KMS-11 (cell line): ENCODE data around the gene KLHL14.

Experiments
- H2AFZ ChIP-seq: fragments of 200-600 bp; sonication (generic); 2 replicates; pipeline ENCODE4 v1.6.1; 2016; ENCODE audit warnings: antibody characterized with exemption, mixed run types, low read depth
- H3K27ac ChIP-seq: fragments of 200-600 bp; sonication (generic); 2 replicates; pipeline ENCODE4 v1.6.1; 2016; ENCODE audit warnings: mild to moderate bottlenecking, mixed run types
- H3K27me3 ChIP-seq: fragments of 200-600 bp; sonication (generic); 2 replicates; pipeline ENCODE4 v1.6.1; 2017; ENCODE audit warnings: mild to moderate bottlenecking, low read depth, mixed run types, moderate library complexity; ENCODE audit not compliant: insufficient read depth
- H3K36me3 ChIP-seq: fragments of 200-600 bp; sonication (generic); 2 replicates; pipeline ENCODE4 v1.6.1; 2017; ENCODE audit warnings: mild to moderate bottlenecking, mixed run types; ENCODE audit not compliant: insufficient read depth
- H3K4me1 ChIP-seq: fragments of 200-600 bp; sonication (generic); 2 replicates; pipeline ENCODE4 v1.6.1; 2016; ENCODE audit warnings: mild to moderate bottlenecking, low read depth, mixed run types; ENCODE audit not compliant: poor library complexity, severe bottlenecking
- H3K4me2 ChIP-seq: fragments of 200-600 bp; sonication (generic); 2 replicates; pipeline ENCODE4 v1.7.0; 2016; ENCODE audit warnings: mild to moderate bottlenecking, mixed run types
- H3K4me3 ChIP-seq: fragments of 200-600 bp; sonication (generic); IDR thresholded peaks from 2 replicates; pipeline ENCODE4 v1.6.1; 2017; ENCODE audit warnings: low read depth, low read length, mixed read lengths; ENCODE audit not compliant: insufficient read depth
- H3K79me2 ChIP-seq: fragments of 200-600 bp; sonication (generic); 2 replicates; pipeline ENCODE4 v1.6.1; 2016; ENCODE audit warnings: low read depth, mixed run types; ENCODE audit not compliant: insufficient read depth
- H3K9ac ChIP-seq: fragments of 200-600 bp; sonication (generic); 2 replicates; pipeline ENCODE4 v1.6.1; 2016; ENCODE audit warnings: mild to moderate bottlenecking, mixed run types
- H4K20me1 ChIP-seq: fragments of 200-600 bp; sonication (generic); 2 replicates; pipeline ENCODE4 v1.6.1; 2016; ENCODE audit warnings: mild to moderate bottlenecking, mixed run types; ENCODE audit not compliant: insufficient read depth
- TF ChIP-seq, protein P1 (sequence below): fragments of 200-600 bp; sonication (generic); conservative IDR thresholded peaks from 2 replicates; pipeline ENCODE4 v1.6.1; 2017; ENCODE audit warnings: low read depth, mild to moderate bottlenecking, antibody characterized with exemption, low read length, moderate library complexity, mixed read lengths

The KLHL14 gene

DNA sequence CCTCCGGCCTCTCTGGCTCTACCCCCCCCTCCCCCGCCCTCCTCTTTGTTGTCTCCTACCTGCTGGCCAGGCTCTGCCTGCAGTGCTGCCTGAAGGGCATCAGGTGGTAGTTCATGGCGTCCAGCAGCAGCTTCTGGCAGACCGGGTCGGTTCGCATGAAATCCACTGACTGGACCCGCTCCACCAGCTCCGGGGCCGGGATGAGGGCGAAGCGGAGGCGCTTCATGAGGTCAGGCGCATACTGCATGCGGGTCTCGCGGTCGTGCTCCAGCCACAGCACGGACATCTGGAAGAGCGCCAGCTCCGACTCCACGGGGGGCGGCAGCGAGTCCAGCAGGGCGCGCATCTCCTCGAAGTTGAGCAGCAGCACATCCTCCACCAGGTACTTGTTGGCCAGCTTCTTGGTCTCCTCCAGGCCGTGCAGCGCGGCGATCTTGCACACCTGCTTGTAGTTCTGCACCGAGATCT, 3.2 kb downstream of the KLHL14 start:
- TF ChIP-seq, protein P1, sequence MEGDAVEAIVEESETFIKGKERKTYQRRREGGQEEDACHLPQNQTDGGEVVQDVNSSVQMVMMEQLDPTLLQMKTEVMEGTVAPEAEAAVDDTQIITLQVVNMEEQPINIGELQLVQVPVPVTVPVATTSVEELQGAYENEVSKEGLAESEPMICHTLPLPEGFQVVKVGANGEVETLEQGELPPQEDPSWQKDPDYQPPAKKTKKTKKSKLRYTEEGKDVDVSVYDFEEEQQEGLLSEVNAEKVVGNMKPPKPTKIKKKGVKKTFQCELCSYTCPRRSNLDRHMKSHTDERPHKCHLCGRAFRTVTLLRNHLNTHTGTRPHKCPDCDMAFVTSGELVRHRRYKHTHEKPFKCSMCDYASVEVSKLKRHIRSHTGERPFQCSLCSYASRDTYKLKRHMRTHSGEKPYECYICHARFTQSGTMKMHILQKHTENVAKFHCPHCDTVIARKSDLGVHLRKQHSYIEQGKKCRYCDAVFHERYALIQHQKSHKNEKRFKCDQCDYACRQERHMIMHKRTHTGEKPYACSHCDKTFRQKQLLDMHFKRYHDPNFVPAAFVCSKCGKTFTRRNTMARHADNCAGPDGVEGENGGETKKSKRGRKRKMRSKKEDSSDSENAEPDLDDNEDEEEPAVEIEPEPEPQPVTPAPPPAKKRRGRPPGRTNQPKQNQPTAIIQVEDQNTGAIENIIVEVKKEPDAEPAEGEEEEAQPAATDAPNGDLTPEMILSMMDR: no peak
- no peaks in the 10 kb centered on the region for H3K79me2 ChIP-seq
- H3K4me3 ChIP-seq: no peak overlapping the region
- no peak overlapping the region for H2AFZ ChIP-seq
- H3K4me2 ChIP-seq: no peak overlapping the region
- H3K4me1 ChIP-seq: no peaks in the 10 kb centered on the region
- no peaks in the 10 kb centered on the region for H3K27me3 ChIP-seq
- H3K27ac ChIP-seq: no peak overlapping the region
- no peaks in the 10 kb centered on the region for H3K36me3 ChIP-seq
- H3K9ac ChIP-seq: no peak overlapping the region
- H4K20me1 ChIP-seq: no peaks in the 10 kb centered on the region

DNA sequence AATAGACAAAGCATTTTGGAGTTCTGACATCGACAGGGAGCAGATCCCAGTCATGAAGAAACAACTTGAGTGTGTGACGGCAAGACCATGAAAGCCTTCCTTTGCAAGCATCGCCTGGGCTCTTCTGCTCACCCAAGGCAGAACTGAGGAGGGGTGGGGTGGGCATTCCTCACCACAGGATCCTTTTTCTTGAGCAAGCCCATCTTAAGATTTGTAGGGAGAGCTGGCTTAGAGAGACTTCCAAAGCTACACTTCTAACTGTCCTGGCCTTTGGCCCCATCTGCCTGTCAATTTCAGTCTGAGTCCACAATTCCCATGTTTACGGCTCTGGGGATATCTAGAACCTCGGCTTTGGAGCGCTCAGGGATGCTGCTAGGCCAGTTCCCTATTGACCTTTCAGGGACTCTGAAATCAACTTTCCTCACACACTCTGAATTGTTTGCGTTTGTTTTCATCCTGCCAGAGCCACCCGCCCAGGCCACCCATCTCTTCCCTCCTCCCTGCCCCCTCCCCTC, 3.7 kb downstream of the KLHL14 start:
- H3K4me2 ChIP-seq: no peak overlapping the region

DNA sequence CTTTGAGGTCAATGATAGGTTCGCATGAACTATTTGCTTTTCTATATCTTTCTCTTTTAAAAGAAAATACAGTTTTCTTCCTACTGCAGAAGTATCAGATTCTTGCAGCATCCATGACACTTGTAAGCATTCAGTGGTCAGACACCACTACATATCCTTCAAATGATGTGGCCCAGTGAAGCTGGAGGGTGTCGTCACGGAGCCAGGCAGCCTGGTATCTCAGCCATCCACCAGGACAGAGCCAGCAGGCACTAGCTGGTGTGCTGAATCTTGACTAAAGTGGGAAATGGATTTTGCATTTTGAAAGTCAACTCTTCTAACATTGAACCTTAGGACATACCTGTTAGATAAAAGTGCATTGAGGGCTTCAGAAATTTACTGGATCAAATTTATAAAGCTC, 5.4 kb downstream of the KLHL14 start:
- H3K27ac ChIP-seq: no peak overlapping the region
- H3K4me1 ChIP-seq: no peaks in the 10 kb centered on the region
- no peak overlapping the region for H3K4me2 ChIP-seq
- no peaks in the 10 kb centered on the region for H3K36me3 ChIP-seq
- no peaks in the 10 kb centered on the region for H3K79me2 ChIP-seq
- TF ChIP-seq, protein P1: no peak
- no peaks in the 10 kb centered on the region for H3K27me3 ChIP-seq
- H2AFZ ChIP-seq: no peak overlapping the region
- H3K9ac ChIP-seq: no peak overlapping the region
- no peak overlapping the region for H3K4me3 ChIP-seq
- H4K20me1 ChIP-seq: no peaks in the 10 kb centered on the region

More for the DNA sequence above, 3.7 kb downstream of the KLHL14 start:
- H3K36me3 ChIP-seq: no peaks in the 10 kb centered on the region
- no peaks in the 10 kb centered on the region for H3K4me1 ChIP-seq
- H3K27me3 ChIP-seq: no peaks in the 10 kb centered on the region
- no peaks in the 10 kb centered on the region for H3K79me2 ChIP-seq
- TF ChIP-seq, protein P1: no peak
- H4K20me1 ChIP-seq: no peaks in the 10 kb centered on the region
- H3K27ac ChIP-seq: no peak overlapping the region
- no peak overlapping the region for H3K9ac ChIP-seq
- H3K4me3 ChIP-seq: no peak overlapping the region
- no peak overlapping the region for H2AFZ ChIP-seq

DNA sequence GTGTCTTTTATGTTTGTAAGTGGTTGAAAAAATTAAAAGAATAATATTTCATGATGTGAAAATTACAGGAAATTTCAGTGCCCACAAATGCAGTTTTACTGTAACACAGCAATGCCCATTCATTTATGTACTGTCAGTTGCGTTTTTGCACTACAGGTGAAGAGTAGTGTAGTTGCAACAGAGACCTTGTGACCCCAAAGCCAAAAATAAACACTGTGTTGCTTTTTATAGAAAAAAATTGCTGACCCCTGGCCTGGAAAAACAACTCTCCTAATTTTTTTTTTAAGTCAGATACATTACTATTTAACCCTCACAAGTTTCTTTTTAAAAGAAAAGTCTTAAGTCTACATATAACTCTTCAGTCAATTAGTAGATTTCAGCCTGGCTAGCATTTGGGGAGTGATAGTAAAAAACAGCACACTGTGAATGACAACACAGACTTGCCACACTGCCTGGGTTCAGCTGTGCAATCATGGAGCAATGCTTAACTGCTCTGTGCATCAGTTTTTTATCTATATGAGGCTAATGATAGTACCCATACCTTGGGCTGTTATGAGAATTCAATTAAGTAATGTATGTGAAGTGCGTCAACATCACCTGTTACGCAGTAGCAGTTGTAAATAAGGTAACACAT, 8.1 kb downstream of the KLHL14 start:
- H3K36me3 ChIP-seq: no peaks in the 10 kb centered on the region
- H3K27me3 ChIP-seq: no peaks in the 10 kb centered on the region
- H3K9ac ChIP-seq: no peak overlapping the region
- no peaks in the 10 kb centered on the region for H4K20me1 ChIP-seq
- no peak overlapping the region for H3K4me3 ChIP-seq
- no peak overlapping the region for H3K4me2 ChIP-seq
- no peaks in the 10 kb centered on the region for H3K4me1 ChIP-seq
- TF ChIP-seq, protein P1: no peak
- no peaks in the 10 kb centered on the region for H3K79me2 ChIP-seq
- H3K27ac ChIP-seq: no peak overlapping the region
- no peak overlapping the region for H2AFZ ChIP-seq
